Prostate gland (tissue), 2 donors: ENCODE measurements around the gene EEF1G.

Experiments used
- POLR2A ChIP-seq: fragments of 450-650 bp; IDR thresholded peaks from one replicate; pipeline ENCODE4 v1.6.1; 2016; ENCODE audit warnings: antibody characterized with exemption, mild to moderate bottlenecking
- POLR2AphosphoS5 ChIP-seq: sonication (generic); formaldehyde crosslinking; IDR thresholded peaks from one replicate; pipeline ENCODE4 v1.6.1; 2017; ENCODE audit warnings: antibody characterized with exemption
- TF ChIP-seq, protein P1 (sequence below), 4 experiments: fragments of 200-600 bp in 2 of 4; fragments of 450-650 bp in 2 of 4; sonication (generic) in 2 of 4; IDR thresholded peaks; 1 replicate in 3 of 4; 2 replicates in 1 of 4; pipeline ENCODE4 v1.5.1; 2016 to 2019; ENCODE audit warnings: antibody characterized with exemption in 4 of 4, mild to moderate bottlenecking in 2 of 4, moderate library complexity in 2 of 4

DNA sequence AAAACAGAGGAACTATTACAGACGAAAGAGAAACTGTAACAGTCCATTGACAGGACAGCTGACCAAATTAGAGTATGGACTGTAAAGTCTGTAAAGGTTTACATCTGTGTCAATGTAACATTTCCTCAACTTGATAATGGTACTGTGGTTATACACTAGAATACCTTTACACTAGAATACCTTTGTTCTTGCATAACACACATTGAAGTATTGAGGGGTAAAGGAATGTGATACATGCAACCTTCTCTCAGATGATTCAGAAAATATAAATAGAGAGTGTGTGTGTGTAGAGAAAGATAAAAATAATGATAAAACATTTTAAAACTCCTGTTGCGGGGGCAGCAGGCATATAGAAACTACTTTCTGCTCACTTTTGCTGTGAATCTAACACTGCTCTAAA is 5.6 kb upstream of the EEF1G start:
- TF ChIP-seq, protein P1, sequence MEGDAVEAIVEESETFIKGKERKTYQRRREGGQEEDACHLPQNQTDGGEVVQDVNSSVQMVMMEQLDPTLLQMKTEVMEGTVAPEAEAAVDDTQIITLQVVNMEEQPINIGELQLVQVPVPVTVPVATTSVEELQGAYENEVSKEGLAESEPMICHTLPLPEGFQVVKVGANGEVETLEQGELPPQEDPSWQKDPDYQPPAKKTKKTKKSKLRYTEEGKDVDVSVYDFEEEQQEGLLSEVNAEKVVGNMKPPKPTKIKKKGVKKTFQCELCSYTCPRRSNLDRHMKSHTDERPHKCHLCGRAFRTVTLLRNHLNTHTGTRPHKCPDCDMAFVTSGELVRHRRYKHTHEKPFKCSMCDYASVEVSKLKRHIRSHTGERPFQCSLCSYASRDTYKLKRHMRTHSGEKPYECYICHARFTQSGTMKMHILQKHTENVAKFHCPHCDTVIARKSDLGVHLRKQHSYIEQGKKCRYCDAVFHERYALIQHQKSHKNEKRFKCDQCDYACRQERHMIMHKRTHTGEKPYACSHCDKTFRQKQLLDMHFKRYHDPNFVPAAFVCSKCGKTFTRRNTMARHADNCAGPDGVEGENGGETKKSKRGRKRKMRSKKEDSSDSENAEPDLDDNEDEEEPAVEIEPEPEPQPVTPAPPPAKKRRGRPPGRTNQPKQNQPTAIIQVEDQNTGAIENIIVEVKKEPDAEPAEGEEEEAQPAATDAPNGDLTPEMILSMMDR (IDR thresholded peaks at IDR 0.05) = no peak
- TF ChIP-seq POLR2A (no peak), POLR2AphosphoS5 (no peak)
